Endodermal cell (in vitro differentiated cells): ENCODE data around the gene ZNG1B. TPM values are rescaled to one million over a fixed set of nuclear protein-coding genes. Genes with fewer than 3 reads are reported as not detected.
"Not testable (repeated sequence)": the region's sequence is repeated elsewhere in the genome, so short reads cannot be mapped to it uniquely, and the experiment has no call there.

Source experiments
- DNase-seq: peaks from one replicate; pipeline ENCODE4 v3.0.0-alpha.2; 2017
- H3K27ac ChIP-seq: 2 replicates; pipeline ENCODE4 v1.5.1; 2013; ENCODE audit warnings: mild to moderate bottlenecking, low read depth, low read length, moderate library complexity
- H3K27me3 ChIP-seq: 2 replicates; pipeline ENCODE4 v1.6.1; 2013; ENCODE audit warnings: mild to moderate bottlenecking, low read length, moderate library complexity; ENCODE audit not compliant: insufficient read depth, control insufficient read depth, poor library complexity, severe bottlenecking
- H3K36me3 ChIP-seq: 2 replicates; pipeline ENCODE4 v1.7.0; 2013; ENCODE audit warnings: mild to moderate bottlenecking, low read length, moderate library complexity; ENCODE audit not compliant: control insufficient read depth, insufficient read depth
- H3K4me1 ChIP-seq: one replicate; pipeline ENCODE4 v1.7.0; 2013; ENCODE audit warnings: low read length; ENCODE audit not compliant: control insufficient read depth, insufficient read depth
- H3K4me3 ChIP-seq: 2 replicates; pipeline ENCODE4 v1.5.1; 2013; ENCODE audit warnings: mild to moderate bottlenecking, low read length, moderate library complexity
- H3K9ac ChIP-seq: 2 replicates; pipeline ENCODE4 v1.6.1; 2013; ENCODE audit warnings: mild to moderate bottlenecking, low read length, moderate library complexity; ENCODE audit not compliant: poor library complexity, severe bottlenecking; ENCODE audit errors: extremely low read depth
- H3K9me3 ChIP-seq: 2 replicates; pipeline ENCODE4 v1.6.1; 2013; ENCODE audit warnings: mild to moderate bottlenecking, low read length, moderate library complexity; ENCODE audit not compliant: control insufficient read depth
- H3K27ac Mint-ChIP-seq: 2 replicates; pipeline ENCODE4 v1.8.0; 2020; ENCODE audit warnings: mixed read lengths
- H3K27me3 Mint-ChIP-seq: 2 replicates; pipeline ENCODE4 v1.8.0; 2021; ENCODE audit warnings: mild to moderate bottlenecking, mixed read lengths; ENCODE audit not compliant: insufficient read depth
- H3K36me3 Mint-ChIP-seq: 2 replicates; pipeline ENCODE4 v1.8.0; 2020; ENCODE audit warnings: low read depth, mixed read lengths
- H3K4me1 Mint-ChIP-seq: 2 replicates; pipeline ENCODE4 v1.8.0; 2020; ENCODE audit warnings: mixed read lengths
- H3K4me3 Mint-ChIP-seq: 2 replicates; pipeline ENCODE4 v1.8.0; 2020; ENCODE audit warnings: mild to moderate bottlenecking, moderate library complexity, mixed read lengths
- H3K9me3 Mint-ChIP-seq: 2 replicates; pipeline ENCODE4 v1.8.0; 2020; ENCODE audit warnings: mild to moderate bottlenecking, mixed read lengths
- CTCF ChIP-seq: fragments of 200-600 bp; sonication (generic); conservative IDR thresholded peaks from 2 replicates; pipeline ENCODE4 v1.5.0; 2021; ENCODE audit warnings: antibody characterized with exemption, mild to moderate bottlenecking
- WGBS, 2 experiments: methylation state at CpG; one replicate each; pipeline versions ENCODE4 v1.1.5 to v1.1.7; 2013; ENCODE audit warnings: missing lambda C conversion rate in 2 of 2, mixed read lengths in 1 of 2; ENCODE audit not compliant: insufficient coverage in 1 of 2, insufficient read length in 1 of 2; 5-methylcytosine and 5-hydroxymethylcytosine counted together
- total RNA-seq, 2 donors: library from RNA; stranded (reverse); fragmentation: NEBNext Ultra II Directional in 1 of 2; extraction: Animal tissue kit (Norgen Biotek cat#: 25700) in 1 of 2; gene quantifications; 2 replicates in 1 of 2; 3 replicates in 1 of 2; pipeline ENCODE4 v1.2.1, GENCODE V29; 2021

The ZNG1B gene
- total RNA-seq, 2 donors from 2014 or later, result 40.9 to 47.2 TPM

- not testable (repeated sequence) for H3K36me3 Mint-ChIP-seq, H3K9me3 Mint-ChIP-seq, H3K4me1 ChIP-seq, DNase-seq, H3K9me3 ChIP-seq, H3K36me3 ChIP-seq, H3K4me1 Mint-ChIP-seq, H3K4me3 ChIP-seq, H3K9ac ChIP-seq, H3K27ac Mint-ChIP-seq, H3K27ac ChIP-seq
- WGBS, 2 experiments, result no CpG with 5 or more reads among the region's 5 CpGs
- Mint-ChIP-seq H3K4me3 (peak overlapping the region; percentile 59), H3K27me3 (peaks cover 41% of the 10 kb centered on the region)
- peaks cover 37% of the 10 kb centered on the region for H3K27me3 ChIP-seq
Measured at GRCh38 chr2:113540834-113541203, 103.3 kb downstream of the ZNG1B start.

GRCh38 chr2:113541204-113541975, 103.9 kb downstream of the ZNG1B start:
- not testable (repeated sequence) for H3K4me1 ChIP-seq, H3K27ac Mint-ChIP-seq, H3K9me3 ChIP-seq, H3K4me1 Mint-ChIP-seq, H3K27ac ChIP-seq, H3K9ac ChIP-seq, H3K9me3 Mint-ChIP-seq, H3K36me3 Mint-ChIP-seq, H3K36me3 ChIP-seq
- H3K4me3 ChIP-seq, result peak overlapping the region; percentile 65
- peak; percentile 73 for DNase-seq
- Mint-ChIP-seq H3K4me3 (peak overlapping the region; percentile 59), H3K27me3 (peaks cover 41% of the 10 kb centered on the region)
- WGBS, 2 experiments, result 0 to 1% methylated on average over 5 to 65 of the region's 71 CpGs
- H3K27me3 ChIP-seq, result peaks cover 37% of the 10 kb centered on the region

GRCh38 chr2:113541976-113542485, 104.5 kb downstream of the ZNG1B start:
- not testable (repeated sequence) for H3K36me3 Mint-ChIP-seq, H3K9me3 ChIP-seq, H3K9me3 Mint-ChIP-seq, H3K4me1 Mint-ChIP-seq, H3K4me3 ChIP-seq, H3K4me1 ChIP-seq, H3K27ac ChIP-seq, H3K36me3 ChIP-seq, H3K9ac ChIP-seq, H3K27ac Mint-ChIP-seq
- peak overlapping the region; percentile 59 for H3K4me3 Mint-ChIP-seq
- TF ChIP-seq CTCF, result peak; percentile 43
- 0% methylated on average over 62 of the region's 64 CpGs; no CpG with 5 or more reads in 1 of the 2 experiments for WGBS, 2 experiments
- peaks cover 41% of the 10 kb centered on the region for H3K27me3 Mint-ChIP-seq
- H3K27me3 ChIP-seq, result peaks cover 37% of the 10 kb centered on the region
- peak; percentile 43 for DNase-seq

GRCh38 chr2:113542529-113542928, 105.0 kb downstream of the ZNG1B start:
- not testable (repeated sequence) for H3K9me3 ChIP-seq, H3K4me3 ChIP-seq, H3K4me1 ChIP-seq, H3K27ac ChIP-seq, H3K4me1 Mint-ChIP-seq, DNase-seq, H3K27ac Mint-ChIP-seq, H3K36me3 Mint-ChIP-seq, H3K9ac ChIP-seq, H3K9me3 Mint-ChIP-seq, H3K36me3 ChIP-seq
- Mint-ChIP-seq H3K4me3 (peak overlapping the region; percentile 59), H3K27me3 (peaks cover 43% of the 10 kb centered on the region)
- WGBS, 2 experiments, result 100% methylated on average over 1 of the region's 9 CpGs; no CpG with 5 or more reads in 1 of the 2 experiments
- H3K27me3 ChIP-seq, result peaks cover 37% of the 10 kb centered on the region

Other genes with a start within 250 kb of the ZNG1B start
- under 1 TPM; 0.09 to 0.11 TPM for gene PAX8, start 158.8 kb upstream of the ZNG1B start, total RNA-seq
- gene FOXD4L1, start 61.0 kb downstream of the ZNG1B start, total RNA-seq, result under 1 TPM; 0.15 to 0.22 TPM
- gene RABL2A, start 189.6 kb downstream of the ZNG1B start, total RNA-seq, result 10 to 100 TPM; 29.0 to 33.5 TPM